Activated CD4-positive, CD25-positive, alpha-beta regulatory T cell treated with anti-CD3 and anti-CD28 coated beads, Interleukin-2, amount 50 U/mL, for 24 hours (primary cell): ENCODE measurements around the gene FDXACB1.

Experiments used
- ATAC-seq, 2 donors: fragments of 150-1000 bp; cut with Tn5 transposase; one replicate each; pipeline ENCODE4 v1.10.0; 2021; ENCODE audit warnings: mild to moderate bottlenecking in 1 of 2, moderate library complexity in 1 of 2

Gene FDXACB1

DNA sequence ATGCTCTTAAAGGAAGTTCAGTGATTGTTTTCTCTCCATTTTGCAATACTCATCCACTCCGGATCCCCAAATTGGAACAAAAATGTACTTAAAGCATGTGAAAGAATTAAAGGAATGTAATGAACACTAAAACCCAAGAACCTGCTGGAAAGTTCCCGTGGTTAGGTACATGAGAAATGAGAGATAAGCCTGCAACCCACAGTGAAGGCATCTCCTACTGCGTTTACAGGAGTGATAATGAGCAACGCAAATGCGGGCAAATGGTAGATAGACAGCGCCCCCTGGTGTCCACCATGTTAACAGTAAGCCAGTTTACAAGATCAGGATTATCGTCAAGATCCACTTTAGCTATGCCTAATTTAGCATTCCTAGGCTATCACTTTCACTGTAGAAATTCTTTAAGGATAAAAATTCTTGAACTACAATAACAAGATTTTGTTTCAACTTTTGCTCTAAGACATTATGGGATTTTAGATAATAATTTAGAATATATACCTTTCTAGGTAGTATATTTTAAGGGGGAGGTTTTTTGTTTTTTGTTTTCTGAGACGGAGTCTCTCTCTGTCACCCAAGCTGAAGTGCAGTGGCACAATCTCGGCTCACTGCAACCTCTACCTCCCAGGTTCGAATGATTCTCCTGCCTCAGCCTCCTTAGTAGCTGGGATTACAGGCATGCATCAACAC lies 37.5 kb downstream of the FDXACB1 start:
- peak; percentile 82 to 89 for ATAC-seq

DNA sequence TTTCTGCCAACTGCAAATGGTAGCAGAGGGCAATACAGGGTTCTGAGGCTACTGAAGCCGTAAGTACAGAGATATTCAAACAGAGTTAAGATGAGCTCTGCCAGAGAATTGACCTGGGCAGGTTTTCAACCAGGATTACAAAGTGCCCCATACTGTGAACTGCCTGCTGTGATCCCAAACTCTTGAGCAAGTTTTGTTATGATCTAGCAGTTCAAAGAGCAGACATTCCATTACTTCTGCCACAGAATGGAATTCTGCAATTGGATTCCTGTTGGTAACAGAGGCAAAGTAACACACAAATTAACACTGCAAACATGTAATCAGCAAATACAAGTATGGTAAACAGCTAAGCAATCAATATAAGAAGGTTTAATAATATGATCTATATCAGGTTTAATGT lies 38.8 kb downstream of the FDXACB1 start:
- ATAC-seq = no peak

DNA sequence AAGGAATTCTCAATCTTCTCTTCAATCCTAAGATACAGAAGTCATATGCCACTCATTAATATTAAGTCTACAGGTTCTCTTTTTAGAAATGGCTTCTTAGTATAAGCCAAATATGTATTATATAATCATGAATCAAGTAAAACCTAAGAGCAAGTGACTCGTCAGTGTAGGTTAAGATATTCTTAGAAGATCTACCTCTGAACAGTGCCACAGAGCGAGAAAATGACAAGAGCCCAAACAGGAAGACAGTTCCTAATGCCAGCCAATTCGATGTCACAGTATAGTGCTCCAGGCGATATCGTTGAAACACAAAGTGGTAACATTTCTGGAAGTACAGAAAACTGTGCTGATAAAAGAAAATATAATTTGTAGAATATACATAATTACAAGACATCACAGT lies 40.9 kb downstream of the FDXACB1 start:
- no peak for ATAC-seq

GRCh38 chr11:111837366-111837891 lies 41.5 kb downstream of the FDXACB1 start:
- ATAC-seq = no peak

- no peak for ATAC-seq
Measured at GRCh38 chr11:111836721-111837120, 42.2 kb downstream of the FDXACB1 start.

DNA sequence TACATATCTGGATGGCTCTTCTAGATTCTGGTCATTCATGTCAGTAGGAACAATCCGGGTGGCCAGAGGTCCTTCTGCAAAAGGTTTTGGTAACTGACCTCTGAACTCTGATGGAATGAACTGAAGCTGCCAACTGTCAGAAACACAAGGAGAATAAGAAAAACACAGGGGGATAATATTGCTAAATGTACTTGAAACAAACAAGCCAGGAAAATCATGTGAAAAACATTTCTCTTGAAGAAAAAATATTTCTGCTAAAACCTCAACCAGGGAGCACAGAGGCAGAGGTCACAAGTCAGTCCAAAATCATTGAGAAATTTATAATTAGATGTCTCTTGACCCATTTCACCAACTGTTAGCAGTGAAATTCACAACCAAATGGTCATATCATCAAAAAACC lies 42.8 kb downstream of the FDXACB1 start:
- no peak for ATAC-seq

DNA sequence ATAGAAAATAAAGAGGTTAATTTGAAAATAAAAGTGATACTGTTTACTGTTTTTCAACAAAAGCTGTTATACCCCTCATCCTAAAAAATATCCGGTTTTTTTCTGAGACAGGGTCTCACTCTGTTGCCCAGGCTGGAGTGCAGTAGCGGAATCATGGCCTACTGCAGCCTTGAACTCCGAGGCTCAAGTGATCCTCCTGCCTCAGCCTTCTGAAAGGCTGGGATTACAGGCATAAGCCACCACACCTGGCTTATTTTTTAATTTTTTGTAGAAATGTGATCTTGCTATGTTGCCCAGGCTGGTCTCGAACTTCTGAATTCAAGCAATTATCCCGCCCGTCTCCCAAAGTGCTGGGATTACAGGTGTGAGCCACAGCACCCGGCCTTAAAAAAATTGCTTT lies 43.3 kb downstream of the FDXACB1 start:
- ATAC-seq = no peak

- ATAC-seq = no peak
Measured at GRCh38 chr11:111834432-111835163, 44.4 kb downstream of the FDXACB1 start.

GRCh38 chr11:111833524-111833923 lies 45.4 kb downstream of the FDXACB1 start:
- ATAC-seq = no peak

- peak; percentile 80 to 92 for ATAC-seq
Measured at GRCh38 chr11:111829185-111829968, 49.6 kb downstream of the FDXACB1 start.

GRCh38 chr11:111826322-111826950 lies 52.5 kb downstream of the FDXACB1 start:
- ATAC-seq = no peak
